IMR-90 (cell line): ENCODE results near the gene OGFR. TPM values are rescaled to one million over a fixed set of nuclear protein-coding genes. Genes with fewer than 3 reads are reported as not detected.

ENCODE experiments used
- ATAC-seq: fragments of 200-7000 bp; cut with Tn5 transposase; 2 replicates; pipeline ENCODE4 v1.9.1; 2020; ENCODE audit warnings: low read depth, mild to moderate bottlenecking, moderate library complexity
- BruUV-seq: library from RNA; stranded (reverse); fragments of 400-500 nt; replicated peaks from 2 replicates; lab custom pipeline; 2021; lab: Mats Ljungman, UMichigan
- CTCF ChIA-PET: fragments of 300-600 bp; formaldehyde crosslinking; extraction: SDS; loops from one replicate; lab custom pipeline; 2021; ENCODE audit warnings: antibody characterized with exemption; lab: Yijun Ruan, JAX
- POLR2A ChIA-PET: fragments of 300-600 bp; sonication (Branson Sonifier 250); formaldehyde crosslinking; loops from one replicate; lab custom pipeline; 2022; ENCODE audit warnings: antibody characterized with exemption; ENCODE audit not compliant: unreplicated experiment; lab: Charles Lee
- DNase-seq: peaks from one replicate; pipeline ENCODE4 v3.0.0; 2013
- H2AFZ ChIP-seq: replicated peaks from 2 replicates; pipeline ENCODE3; 2013; ENCODE audit warnings: low read length, mild to moderate bottlenecking; ENCODE audit not compliant: poor library complexity
- H2AK5ac ChIP-seq: 2 replicates; pipeline ENCODE4 v1.6.1; 2013; ENCODE audit warnings: low read depth, low read length, inconsistent platforms
- H2AK9ac ChIP-seq: replicated peaks from 2 replicates; pipeline ENCODE3; 2013; ENCODE audit warnings: mild to moderate bottlenecking, low read depth, low read length, moderate library complexity; ENCODE audit not compliant: poor library complexity
- H2BK120ac ChIP-seq: 2 replicates; pipeline ENCODE4 v1.6.1; 2013; ENCODE audit warnings: low read depth, low read length, inconsistent platforms
- H2BK15ac ChIP-seq: 3 replicates; pipeline ENCODE4 v1.6.1; 2013; ENCODE audit warnings: low read depth, low read length, inconsistent platforms
- H2BK20ac ChIP-seq: 2 replicates; pipeline ENCODE4 v1.6.1; 2013; ENCODE audit warnings: low read depth, mild to moderate bottlenecking, inconsistent platforms, low read length, moderate library complexity
- H2BK5ac ChIP-seq: 2 replicates; pipeline ENCODE4 v1.6.1; 2013; ENCODE audit warnings: mild to moderate bottlenecking, low read depth, low read length, inconsistent platforms; ENCODE audit not compliant: poor library complexity, severe bottlenecking
- H3K14ac ChIP-seq: replicated peaks from 2 replicates; pipeline ENCODE4 v1.6.1; 2013; ENCODE audit warnings: low read depth, low read length, inconsistent platforms
- H3K18ac ChIP-seq: 2 replicates; pipeline ENCODE4 v1.6.1; 2013; ENCODE audit warnings: low read depth, low read length, control low read depth
- H3K23ac ChIP-seq: 2 replicates; pipeline ENCODE4 v1.6.1; 2013; ENCODE audit warnings: low read depth, low read length, inconsistent platforms
- H3K27ac ChIP-seq: 2 replicates; pipeline ENCODE4 v1.5.1; 2013; ENCODE audit warnings: mild to moderate bottlenecking, control low read depth, low read length; ENCODE audit not compliant: insufficient read depth
- H3K27me3 ChIP-seq: 2 replicates; pipeline ENCODE4 v1.6.1; 2013; ENCODE audit warnings: low read length; ENCODE audit not compliant: control insufficient read depth, insufficient read depth
- H3K36me3 ChIP-seq: 2 replicates; pipeline ENCODE4 v1.6.1; 2013; ENCODE audit warnings: low read length, mixed read lengths; ENCODE audit not compliant: control insufficient read depth, insufficient read depth
- H3K4ac ChIP-seq: 2 replicates; pipeline ENCODE4 v1.6.1; 2013; ENCODE audit warnings: low read depth, low read length, inconsistent platforms
- H3K4me1 ChIP-seq: 2 replicates; pipeline ENCODE4 v1.6.1; 2013; ENCODE audit warnings: low read length, mixed read lengths; ENCODE audit not compliant: control insufficient read depth, insufficient read depth
- H3K4me2 ChIP-seq: 2 replicates; pipeline ENCODE4 v1.6.1; 2013; ENCODE audit warnings: low read depth, mild to moderate bottlenecking, control low read depth, low read length, moderate library complexity
- H3K4me3 ChIP-seq: 2 replicates; pipeline ENCODE4 v1.5.1; 2013; ENCODE audit warnings: low read depth, mild to moderate bottlenecking, control low read depth, low read length, moderate library complexity; ENCODE audit not compliant: insufficient read depth
- H3K56ac ChIP-seq: 2 replicates; pipeline ENCODE4 v1.6.1; 2013; ENCODE audit warnings: low read length, inconsistent platforms; ENCODE audit not compliant: insufficient read depth; ENCODE audit errors: extremely low read depth
- H3K79me1 ChIP-seq, 2 experiments: 2 replicates each; pipeline ENCODE4 v1.6.1; 2013; ENCODE audit warnings: low read length in 2 of 2, inconsistent platforms in 1 of 2, low read depth in 1 of 2
- H3K9ac ChIP-seq: 2 replicates; pipeline ENCODE4 v1.6.1; 2013; ENCODE audit warnings: low read depth, low read length, control low read depth
- H3K9me1 ChIP-seq: 2 replicates; pipeline ENCODE4 v1.6.1; 2013; ENCODE audit warnings: low read length, inconsistent platforms; ENCODE audit not compliant: insufficient read depth
- H3K9me3 ChIP-seq: 2 replicates; pipeline ENCODE4 v1.6.1; 2013; ENCODE audit warnings: low read length; ENCODE audit not compliant: control insufficient read depth, insufficient read depth
- H4K20me1 ChIP-seq: 2 replicates; pipeline ENCODE4 v1.6.1; 2013; ENCODE audit warnings: low read length, inconsistent platforms; ENCODE audit not compliant: insufficient read depth
- H4K5ac ChIP-seq: 2 replicates; pipeline ENCODE4 v1.6.1; 2013; ENCODE audit warnings: mild to moderate bottlenecking, low read depth, low read length, control low read depth
- H4K8ac ChIP-seq, 2 experiments: 2 replicates each; pipeline ENCODE4 v1.6.1; 2013; ENCODE audit warnings: low read depth in 2 of 2, low read length in 2 of 2, control low read depth in 1 of 2, inconsistent platforms in 1 of 2
- H4K91ac ChIP-seq: 2 replicates; pipeline ENCODE4 v1.6.1; 2013; ENCODE audit warnings: low read depth, low read length, inconsistent platforms; ENCODE audit not compliant: insufficient read depth
- CHD1 ChIP-seq: IDR thresholded peaks from 2 replicates; pipeline ENCODE4 v1.6.1; 2012; ENCODE audit warnings: low read depth, low read length, improper control_type of control experiment
- CTCF ChIP-seq: conservative IDR thresholded peaks from 2 replicates; pipeline ENCODE4 v1.5.1; 2012; ENCODE audit warnings: mild to moderate bottlenecking, low read depth, low read length, improper control_type of control experiment
- ELK1 ChIP-seq: fragments of 150-350 bp; IDR thresholded peaks from 2 replicates; pipeline ENCODE4 v1.6.1; 2016; ENCODE audit warnings: low read depth, mild to moderate bottlenecking, low read length, moderate library complexity, borderline replicate concordance
- FOS ChIP-seq: fragments of 150-350 bp; IDR thresholded peaks from 2 replicates; pipeline ENCODE4 v1.6.1; 2016; ENCODE audit warnings: low read depth, low read length
- MAFK ChIP-seq: IDR thresholded peaks from 2 replicates; pipeline ENCODE4 v1.6.1; 2012; ENCODE audit warnings: low read depth, low read length, improper control_type of control experiment
- MAZ ChIP-seq: IDR thresholded peaks from 2 replicates; pipeline ENCODE4 v1.6.1; 2012; ENCODE audit warnings: low read depth, mild to moderate bottlenecking, low read length, improper control_type of control experiment, moderate library complexity, borderline replicate concordance
- MXI1 ChIP-seq: IDR thresholded peaks from 2 replicates; pipeline ENCODE4 v1.6.1; 2012; ENCODE audit warnings: low read depth, mild to moderate bottlenecking, low read length, moderate library complexity, borderline replicate concordance
- NFE2L2 ChIP-seq: fragments of 150-350 bp; IDR thresholded peaks from 2 replicates; pipeline ENCODE4 v1.6.1; 2016; ENCODE audit warnings: low read depth, mild to moderate bottlenecking, low read length
- POLR2A ChIP-seq: IDR thresholded peaks from 2 replicates; pipeline ENCODE4 v1.6.1; 2012; ENCODE audit warnings: mild to moderate bottlenecking, low read depth, low read length
- RAD21 ChIP-seq: IDR thresholded peaks from 2 replicates; pipeline ENCODE4 v1.6.1; 2012; ENCODE audit warnings: low read length, improper control_type of control experiment
- RCOR1 ChIP-seq: IDR thresholded peaks from 2 replicates; pipeline ENCODE4 v1.6.1; 2012; ENCODE audit warnings: mild to moderate bottlenecking, low read length, improper control_type of control experiment; ENCODE audit not compliant: insufficient replicate concordance
- RFX5 ChIP-seq: IDR thresholded peaks from 2 replicates; pipeline ENCODE4 v1.8.0; 2012; ENCODE audit warnings: low read depth, mild to moderate bottlenecking, low read length, moderate library complexity
- SMC3 ChIP-seq: fragments of 150-350 bp; IDR thresholded peaks from 2 replicates; pipeline ENCODE4 v1.6.1; 2016; ENCODE audit warnings: low read depth, mild to moderate bottlenecking, antibody characterized with exemption, low read length, moderate library complexity
- WGBS, 2 experiments: methylation state at CpG; one replicate each; pipeline versions ENCODE4 v1.1.5 to v1.1.7; 2013; ENCODE audit warnings: missing lambda C conversion rate in 2 of 2; ENCODE audit not compliant: insufficient read length in 1 of 2; ENCODE audit errors: extremely low coverage in 2 of 2; 5-methylcytosine and 5-hydroxymethylcytosine counted together
- dilution Hi-C: fragments of 300-500 bp; cut with HindIII; formaldehyde crosslinking; loops from one replicate; pipeline ENCODE4 v1.14.3; 2018; ENCODE audit warnings: low sequenced_read_pairs; ENCODE audit not compliant: unreplicated experiment
- in situ Hi-C: fragments of 300-500 bp; cut with MboI; formaldehyde crosslinking; loops from 3 replicates; pipeline ENCODE4 v1.14.3; 2019; ENCODE audit warnings: low sequenced_read_pairs, inconsistent platforms, mixed read lengths
- intact Hi-C: fragments of 100-400 bp; cut with micrococcal nuclease; formaldehyde crosslinking; loops from 2 replicates; pipeline ENCODE4 v1.10.0; 2022
- polyA plus RNA-seq, 3 experiments: library from polyadenylated mRNA; depleted of rRNA; stranded (reverse); fragments of >200 nt; gene quantifications; 2 replicates each; pipeline ENCODE4 v1.2.3, GENCODE V29; 2012; ENCODE audit warnings: low replicate concordance in 1 of 3
- total RNA-seq: library from RNA; depleted of rRNA; stranded (reverse); fragments of >200 nt; gene quantifications from 2 replicates; pipeline ENCODE4 v1.2.3, GENCODE V29; 2012

Gene OGFR
- total and polyA plus RNA-seq, 2 of the 4 experiments (the other 2 are of a cell fraction): 22.4 to 30.1 TPM

GRCh38 chr20:62787321-62787720 lies 17.3 kb upstream of the OGFR start:
- in situ Hi-C loops (no loop called here), dilution Hi-C loops (no loop called here), intact Hi-C loops (no loop called here)
- TF ChIP-seq NFE2L2 (no peak), SMC3 (no peak), MAFK (no peak), POLR2A (no peak), CTCF (no peak), FOS (no peak), RCOR1 (no peak), RFX5 (no peak), MXI1 (no peak), MAZ (no peak), ELK1 (no peak), RAD21 (no peak), CHD1 (no peak)
- no peak for ATAC-seq
- no peak overlapping the region for H3K18ac ChIP-seq
- no peak for DNase-seq
- no peak overlapping the region for H4K5ac ChIP-seq
- H2BK20ac ChIP-seq: no peak overlapping the region
- H3K4me2 ChIP-seq: no peak overlapping the region
- H3K36me3 ChIP-seq: no peaks in the 10 kb centered on the region
- no peak overlapping the region for H4K8ac ChIP-seq
- H3K9me1 ChIP-seq: peaks cover 4% of the 10 kb centered on the region
- H4K91ac ChIP-seq: no peak overlapping the region
- H3K4ac ChIP-seq: no peak overlapping the region
- H4K20me1 ChIP-seq: 0 out of 2 replicates have a peak, but pooled peaks cover 6% of the 10 kb centered on the region
- no peak overlapping the region for H2BK120ac ChIP-seq
- H3K23ac ChIP-seq: no peak overlapping the region
- CTCF ChIA-PET: no interaction called here
- no peak overlapping the region for H3K14ac ChIP-seq
- H2BK15ac ChIP-seq: no peak overlapping the region
- H3K27ac ChIP-seq: no peak overlapping the region
- H3K9ac ChIP-seq: no peak overlapping the region
- no peak overlapping the region for H2BK5ac ChIP-seq
- BruUV-seq: no TSS peak
- POLR2A ChIA-PET: no interaction called here
- H3K4me3 ChIP-seq: no peak overlapping the region
- H3K27me3 ChIP-seq: peaks cover 2% of the 10 kb centered on the region; the same call in 1 of the 2 replicates
- no peaks in the 10 kb centered on the region for H3K79me1 ChIP-seq
- no peaks in the 10 kb centered on the region for H3K9me3 ChIP-seq
- peaks cover 8% of the 10 kb centered on the region for H3K4me1 ChIP-seq
- H2AK9ac ChIP-seq: no peak overlapping the region
- WGBS, 2 experiments: no CpG with 5 or more reads among the region's 7 CpGs
- no peak overlapping the region for H3K56ac ChIP-seq
- no peak overlapping the region for H2AK5ac ChIP-seq
- no peak overlapping the region for H2AFZ ChIP-seq
